HG03025 (cell line): ENCODE measurements around the gene TSC22D2.

Experiments
- ATAC-seq: cut with Tn5 transposase; IDR thresholded peaks from one replicate; pipeline ENCODE4 v1.9.1; 2021; ENCODE audit warnings: mild to moderate bottlenecking, moderate library complexity; ENCODE audit not compliant: unreplicated experiment, low FRiP score

Gene TSC22D2

DNA sequence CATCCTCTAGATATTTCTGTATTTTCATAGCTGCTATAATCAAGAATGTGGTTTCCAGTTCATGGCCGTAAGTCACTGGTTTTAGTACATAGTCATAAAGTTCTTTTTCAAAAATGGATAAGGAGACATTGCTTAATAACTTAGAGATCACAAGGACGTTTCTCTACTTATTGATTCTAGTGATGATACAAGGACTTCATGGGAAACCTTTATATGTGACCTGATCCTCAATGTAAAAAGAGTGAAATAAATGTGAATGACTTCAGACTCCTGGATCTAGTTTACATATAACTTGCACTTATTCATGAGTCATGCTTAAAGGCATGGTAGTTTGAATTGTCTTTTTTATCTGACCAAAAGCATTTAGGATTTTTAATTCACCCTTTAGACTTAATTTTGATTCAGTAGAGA is 35.2 kb downstream of the TSC22D2 start:
- ATAC-seq = no peak

DNA sequence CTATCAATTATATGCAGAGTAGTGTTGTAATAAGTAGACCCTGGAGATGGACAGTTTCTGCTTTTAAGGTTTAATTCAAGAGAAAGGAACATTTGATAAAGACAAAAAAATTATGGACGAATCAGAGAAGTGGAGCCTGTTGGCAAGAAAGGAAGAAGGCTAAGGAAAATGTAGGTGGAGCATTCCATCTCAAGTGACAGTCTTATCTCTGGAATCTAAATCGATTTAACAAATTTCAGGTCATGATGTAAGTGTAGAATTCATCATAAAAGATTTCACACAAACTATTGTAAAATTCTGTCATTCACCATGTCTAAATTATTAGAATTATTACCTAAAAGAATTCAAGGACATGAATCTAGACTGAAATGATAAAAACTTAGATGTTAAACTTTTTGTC is 36.3 kb downstream of the TSC22D2 start:
- no peak for ATAC-seq

DNA sequence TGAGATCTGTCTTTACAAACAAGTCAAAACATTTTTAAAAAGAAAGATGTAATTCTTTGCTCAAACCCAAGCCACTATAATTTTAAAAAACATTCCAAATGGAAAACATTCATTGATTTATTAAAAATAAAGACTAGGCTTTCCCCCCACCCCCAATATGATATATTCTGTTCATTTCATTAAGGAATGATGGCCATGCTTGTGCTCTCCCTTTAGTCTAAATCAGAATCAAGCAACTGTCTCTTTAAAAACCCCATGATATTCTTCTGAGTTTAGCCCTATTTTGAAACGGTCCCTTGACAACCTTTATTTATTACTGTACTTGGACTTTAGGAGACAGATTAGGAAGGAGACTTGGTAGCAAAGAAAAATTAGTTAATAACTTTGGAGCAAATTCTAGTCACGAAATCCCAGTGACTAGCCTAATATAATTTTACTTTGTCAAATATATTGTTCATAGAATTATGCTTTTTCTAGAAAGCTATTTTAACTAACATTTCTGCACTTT is 38.4 kb downstream of the TSC22D2 start:
- no peak for ATAC-seq

DNA sequence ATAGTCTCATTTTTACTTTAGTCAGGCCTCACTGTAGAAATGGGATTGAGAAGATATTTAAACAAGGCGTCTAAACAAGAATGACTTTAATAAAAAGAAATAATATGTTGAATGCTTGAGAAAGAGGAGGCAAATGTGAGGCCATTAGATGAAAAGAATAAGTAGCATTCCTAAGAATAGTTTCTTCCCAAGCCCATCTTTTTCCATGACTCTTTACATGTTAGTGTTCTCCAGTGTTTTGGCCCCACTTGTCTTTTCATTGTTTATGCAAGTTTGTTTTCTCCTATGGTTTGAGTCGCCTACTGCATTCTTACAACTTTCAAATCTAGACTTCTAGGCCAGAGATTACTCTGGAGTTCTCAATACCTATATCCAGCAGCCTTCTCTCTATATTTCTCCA is 39.0 kb downstream of the TSC22D2 start:
- ATAC-seq = no peak

DNA sequence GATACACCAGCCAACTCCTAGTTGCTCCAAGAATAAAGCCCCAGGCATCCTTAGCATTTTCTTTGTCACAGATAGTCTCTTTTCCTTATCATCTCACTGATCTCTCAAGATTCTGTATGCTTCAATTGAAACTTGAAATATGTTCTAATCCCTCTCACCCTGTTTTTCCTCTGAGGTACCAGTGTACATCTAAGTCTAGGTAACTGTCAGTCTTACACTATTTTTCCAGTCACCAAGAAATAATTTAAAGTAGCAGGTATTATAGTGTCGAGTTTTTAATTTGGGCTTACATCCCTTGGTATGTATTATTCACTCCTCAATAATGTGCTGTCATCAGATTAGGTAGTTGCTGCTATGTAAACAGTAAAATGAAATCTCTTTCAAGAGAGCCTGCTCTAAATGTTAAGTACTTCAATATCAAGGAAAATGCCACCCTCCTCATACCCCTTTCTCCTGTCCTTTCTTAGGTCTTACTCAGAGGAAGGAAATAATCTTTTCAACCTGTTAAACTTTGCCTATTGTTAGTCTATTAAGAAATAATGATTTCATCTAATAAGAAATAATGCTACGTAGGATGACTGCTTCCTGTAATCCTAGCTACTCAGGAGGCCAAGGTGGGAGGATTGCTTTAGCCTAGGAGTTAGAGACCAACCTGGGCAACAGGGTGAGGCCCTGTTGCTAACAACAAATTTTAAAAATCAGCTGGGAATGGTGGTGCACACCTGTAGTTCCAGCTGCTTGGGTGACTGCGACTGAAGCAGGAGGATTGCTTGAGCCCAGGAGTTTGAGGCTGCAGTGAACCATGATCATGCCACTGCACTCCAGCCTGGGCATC is 39.8 kb downstream of the TSC22D2 start:
- ATAC-seq = no peak

DNA sequence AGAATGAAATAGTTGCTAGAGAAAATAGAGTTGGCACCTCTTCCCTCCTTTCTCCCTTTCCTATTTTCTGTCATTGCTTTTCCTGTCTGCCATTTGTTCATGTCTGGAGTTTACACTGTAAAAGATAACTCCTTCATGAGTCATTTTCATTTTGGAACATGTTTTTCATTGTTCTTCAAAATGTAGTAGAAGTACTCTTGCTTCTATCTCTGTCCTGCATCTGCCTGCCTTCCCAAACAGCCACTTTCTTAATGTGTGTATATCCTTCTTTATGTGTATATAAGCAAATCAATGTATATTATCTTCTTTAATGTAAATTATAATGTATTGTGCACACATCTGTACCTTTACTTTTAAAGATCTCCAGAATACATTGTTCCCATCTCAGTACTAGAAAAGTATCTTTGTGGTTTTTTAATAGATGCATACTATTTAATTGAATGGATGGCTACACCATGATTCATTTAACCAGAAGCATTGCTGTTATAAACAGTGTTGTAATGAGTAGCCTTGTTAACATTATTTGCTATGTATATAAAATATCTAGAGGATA is 41.1 kb downstream of the TSC22D2 start:
- no peak for ATAC-seq

DNA sequence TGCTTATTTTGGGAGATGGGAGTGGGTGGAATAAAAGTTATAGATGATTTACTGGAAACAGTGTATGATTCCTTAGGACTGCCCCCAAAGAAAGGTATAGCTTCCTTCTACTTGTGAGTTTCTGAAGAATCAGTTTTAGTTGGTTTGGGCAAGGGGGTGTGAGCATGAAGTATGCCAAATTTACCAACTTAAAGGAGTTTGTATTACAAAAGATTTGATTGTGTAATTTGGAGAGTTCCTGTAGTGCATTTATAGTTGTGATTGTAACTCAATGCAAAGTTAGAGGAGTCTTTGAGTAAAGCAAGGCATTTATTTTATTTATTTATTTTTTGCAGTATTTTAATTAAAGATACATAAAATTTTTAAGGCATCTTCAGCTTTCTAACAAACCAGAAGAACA is 42.8 kb downstream of the TSC22D2 start:
- no peak for ATAC-seq

DNA sequence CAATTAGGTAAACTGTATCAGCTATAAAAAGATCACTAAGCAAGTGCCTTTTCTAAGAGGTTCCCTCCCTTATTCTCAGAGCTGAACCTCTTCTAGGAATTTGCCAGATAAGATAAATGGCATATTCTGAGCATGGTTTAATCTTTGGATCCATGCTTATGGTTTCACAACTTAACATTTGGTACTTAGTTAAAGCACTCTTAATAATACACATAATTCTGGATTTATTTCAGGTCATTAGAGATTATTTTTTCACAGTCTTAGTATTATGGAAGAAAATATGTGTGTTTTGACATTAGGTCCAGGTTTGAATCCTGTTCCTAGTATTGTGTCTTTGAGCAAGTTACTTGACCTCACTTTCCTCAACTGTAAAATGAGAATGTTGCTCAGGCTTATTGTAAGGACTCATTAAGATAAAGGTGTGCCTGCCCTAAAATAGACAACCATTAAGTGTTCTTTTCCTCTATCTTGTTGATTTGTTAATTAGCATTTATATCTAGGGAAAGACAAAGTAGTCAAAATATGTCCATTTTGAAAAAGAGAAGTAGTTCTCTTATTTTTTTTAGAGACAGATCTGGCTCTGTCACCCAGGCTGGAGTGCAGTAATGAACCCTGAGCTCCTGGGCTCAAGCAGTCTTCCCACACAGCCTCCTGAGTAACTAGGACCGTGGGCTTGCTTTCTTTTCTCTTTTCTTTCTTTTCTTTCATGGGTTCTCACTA is 43.4 kb downstream of the TSC22D2 start:
- no peak for ATAC-seq

DNA sequence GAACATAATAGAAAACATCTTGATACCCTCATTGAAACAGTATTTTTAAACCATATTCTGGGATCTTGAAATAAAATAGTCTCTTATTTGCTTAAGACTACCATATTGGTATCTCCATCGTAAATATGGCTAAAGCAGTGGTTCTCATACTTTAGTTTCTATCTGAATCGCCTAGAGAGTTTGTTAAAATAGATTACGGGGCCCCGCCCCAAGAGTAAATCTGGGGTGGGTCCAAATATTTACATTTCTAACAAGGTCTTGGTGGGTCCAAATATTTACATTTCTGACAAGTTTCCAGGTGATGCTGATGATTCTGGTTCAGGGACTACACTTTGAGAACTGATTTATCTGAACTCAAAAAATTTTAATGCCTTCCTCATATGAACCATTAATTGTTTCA is 45.3 kb downstream of the TSC22D2 start:
- no peak for ATAC-seq

DNA sequence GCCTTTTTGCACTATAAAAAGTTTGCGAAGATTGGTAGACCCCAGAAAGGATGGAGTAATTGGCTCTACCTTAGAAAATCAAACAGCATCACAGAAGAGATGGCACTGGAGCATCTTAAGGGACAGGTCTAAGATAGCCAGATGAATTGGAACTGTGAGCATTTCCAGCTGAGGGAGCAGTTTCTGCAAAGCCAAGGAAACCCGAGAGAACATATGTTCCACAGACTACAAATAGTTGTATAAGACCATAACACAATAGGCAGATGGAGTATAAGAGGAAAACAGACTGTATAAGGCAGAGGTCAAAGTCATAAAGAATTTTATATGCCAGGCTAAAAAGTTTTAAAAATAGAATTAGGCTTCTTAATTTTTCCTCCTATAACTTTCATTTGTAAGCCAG is 46.0 kb downstream of the TSC22D2 start:
- no peak for ATAC-seq

DNA sequence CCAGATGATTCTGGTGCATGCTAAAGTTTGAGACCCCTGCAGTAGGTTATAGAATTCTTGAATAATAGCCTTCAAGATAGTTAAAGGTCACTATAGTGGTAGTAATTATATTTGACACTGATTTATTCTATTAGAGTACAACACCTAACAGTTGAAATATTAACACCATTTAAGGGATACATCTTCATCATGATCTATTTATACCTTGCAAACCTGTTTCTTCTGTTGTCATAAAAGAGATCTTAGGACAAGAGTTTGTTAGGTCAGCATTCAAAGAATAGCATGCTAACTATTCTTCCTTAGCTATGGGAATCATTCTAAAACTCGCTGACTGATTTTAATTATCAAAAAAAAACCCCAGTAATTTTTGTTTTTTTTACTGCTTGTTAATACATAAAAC is 46.5 kb downstream of the TSC22D2 start:
- ATAC-seq = no peak

DNA sequence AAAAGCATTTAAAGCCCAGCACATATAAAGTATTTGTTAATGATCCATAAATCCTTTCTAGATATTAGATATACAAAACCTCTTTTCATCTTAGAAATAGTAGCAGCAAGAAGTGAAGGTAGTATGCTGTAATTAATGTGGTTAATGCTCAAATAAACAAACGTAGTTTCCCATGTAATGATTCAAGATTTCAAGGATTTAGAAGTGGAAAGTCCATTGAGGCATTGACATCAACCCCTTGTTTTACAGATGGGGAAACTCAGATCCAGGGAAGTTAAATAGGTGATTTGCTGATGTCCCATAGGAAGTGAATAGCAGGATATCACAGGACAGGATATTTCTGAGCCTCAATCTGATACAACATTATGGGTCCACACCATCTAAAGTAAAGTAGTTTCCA is 47.2 kb downstream of the TSC22D2 start:
- no peak for ATAC-seq

DNA sequence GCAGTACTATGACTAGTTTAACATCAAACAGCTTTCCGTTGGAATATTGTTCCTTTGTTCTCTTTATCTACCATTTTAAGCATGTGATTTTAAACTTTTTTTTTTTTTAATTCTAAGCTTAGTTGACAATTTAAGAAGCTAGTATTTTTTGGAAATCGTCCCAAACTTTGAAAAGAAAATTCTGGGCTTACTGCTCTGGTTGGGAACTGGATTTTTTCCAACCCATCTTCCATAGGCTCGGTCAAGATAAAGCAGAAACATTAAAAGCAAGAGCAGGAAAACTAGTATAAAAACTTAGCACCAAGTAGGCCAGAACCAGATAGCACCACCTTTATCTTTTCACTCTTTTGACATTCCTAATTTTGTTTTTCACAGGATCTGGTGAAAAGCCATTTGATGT is 49.9 kb downstream of the TSC22D2 start:
- no peak for ATAC-seq

DNA sequence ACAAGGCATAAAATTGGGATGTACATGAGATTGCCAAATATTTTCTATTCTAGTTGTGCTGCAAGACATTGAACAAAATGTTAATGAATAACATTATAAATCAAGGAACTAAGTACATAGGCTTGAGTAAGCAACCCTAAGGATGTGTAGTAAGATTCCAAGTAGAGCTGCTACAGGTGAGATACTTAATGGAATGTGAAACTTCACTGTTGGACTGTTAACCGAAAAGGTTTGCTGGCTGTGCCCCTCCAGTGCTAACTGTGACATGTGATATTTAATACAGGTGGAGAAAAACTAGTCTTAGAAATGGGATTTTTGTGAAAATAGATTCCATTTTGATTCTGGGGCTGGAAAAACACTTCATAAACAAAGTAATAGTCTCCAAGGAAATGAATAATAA is 52.4 kb downstream of the TSC22D2 start:
- no peak for ATAC-seq

DNA sequence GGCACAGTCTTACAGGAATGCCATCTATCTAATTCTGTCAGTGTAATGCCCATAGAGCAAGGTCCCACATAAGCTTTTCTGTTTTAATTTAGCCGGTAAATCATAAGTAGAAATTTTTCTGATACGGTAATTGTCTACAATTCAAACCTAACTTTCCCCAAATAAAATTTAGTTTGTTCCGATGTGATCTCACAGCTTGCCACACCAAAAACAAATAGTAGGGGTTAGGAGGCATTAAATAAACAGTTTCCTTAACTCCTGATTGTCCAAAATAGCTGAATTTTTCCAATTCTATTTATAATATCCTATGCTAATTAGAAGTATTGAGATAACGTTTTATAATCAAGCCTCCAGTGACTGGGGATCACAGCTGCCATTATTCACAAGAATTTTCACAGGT is 53.3 kb downstream of the TSC22D2 start:
- ATAC-seq = no peak

DNA sequence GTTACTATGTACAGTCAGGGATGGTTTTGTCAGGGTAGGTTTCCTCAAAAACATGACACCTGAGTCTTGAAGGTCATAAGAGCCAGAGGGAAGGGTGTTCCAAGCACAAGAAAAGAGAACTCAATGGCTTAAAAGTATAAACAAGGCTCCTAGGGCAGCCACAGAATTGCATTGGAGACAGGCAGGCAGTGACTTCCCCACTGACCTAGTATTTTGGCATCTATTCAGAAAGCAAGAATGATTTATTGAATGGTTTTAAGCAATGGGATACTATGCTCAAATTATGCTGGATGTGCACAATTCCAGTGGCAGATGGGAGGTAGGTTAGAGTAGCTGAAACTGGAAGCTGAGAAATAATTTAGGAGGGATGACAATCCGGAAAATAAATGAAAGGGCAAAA is 54.0 kb downstream of the TSC22D2 start:
- no peak for ATAC-seq

DNA sequence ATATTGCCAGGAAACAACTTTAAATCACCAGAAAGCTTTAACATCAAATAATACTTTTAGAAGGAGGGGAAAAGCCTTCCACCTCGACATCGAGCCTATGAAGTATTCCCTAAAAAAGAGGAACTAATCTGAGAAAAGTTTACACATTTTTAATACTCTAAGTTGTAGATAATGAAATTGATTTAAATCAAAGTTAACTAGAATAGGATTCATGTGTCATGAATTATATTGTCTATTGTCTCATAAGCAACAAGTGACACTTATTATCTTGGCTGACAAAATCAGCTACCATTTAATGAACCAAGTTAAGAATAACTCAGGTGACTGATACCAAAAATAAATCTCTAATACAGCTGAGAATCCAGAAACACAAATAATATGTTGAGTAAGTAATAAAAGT is 56.6 kb downstream of the TSC22D2 start:
- ATAC-seq = no peak

DNA sequence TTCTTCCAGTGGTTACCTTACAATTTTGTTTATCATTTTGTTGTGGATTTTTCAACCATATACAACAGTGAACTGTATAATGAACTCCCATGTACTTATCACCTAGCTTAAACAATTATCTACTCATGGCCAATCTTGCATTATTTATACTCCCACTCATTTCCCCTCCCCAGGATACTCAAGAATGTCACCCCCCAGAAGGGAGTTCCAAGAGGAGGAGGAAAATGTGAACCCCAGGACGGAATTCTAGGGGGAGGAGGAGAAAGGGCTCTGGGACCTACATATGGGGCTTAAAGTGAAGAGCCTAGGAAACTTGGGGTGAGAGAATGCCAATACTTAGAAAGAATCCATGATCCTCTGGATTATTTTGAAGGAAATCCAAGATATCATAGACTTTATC is 59.3 kb downstream of the TSC22D2 start:
- no peak for ATAC-seq

DNA sequence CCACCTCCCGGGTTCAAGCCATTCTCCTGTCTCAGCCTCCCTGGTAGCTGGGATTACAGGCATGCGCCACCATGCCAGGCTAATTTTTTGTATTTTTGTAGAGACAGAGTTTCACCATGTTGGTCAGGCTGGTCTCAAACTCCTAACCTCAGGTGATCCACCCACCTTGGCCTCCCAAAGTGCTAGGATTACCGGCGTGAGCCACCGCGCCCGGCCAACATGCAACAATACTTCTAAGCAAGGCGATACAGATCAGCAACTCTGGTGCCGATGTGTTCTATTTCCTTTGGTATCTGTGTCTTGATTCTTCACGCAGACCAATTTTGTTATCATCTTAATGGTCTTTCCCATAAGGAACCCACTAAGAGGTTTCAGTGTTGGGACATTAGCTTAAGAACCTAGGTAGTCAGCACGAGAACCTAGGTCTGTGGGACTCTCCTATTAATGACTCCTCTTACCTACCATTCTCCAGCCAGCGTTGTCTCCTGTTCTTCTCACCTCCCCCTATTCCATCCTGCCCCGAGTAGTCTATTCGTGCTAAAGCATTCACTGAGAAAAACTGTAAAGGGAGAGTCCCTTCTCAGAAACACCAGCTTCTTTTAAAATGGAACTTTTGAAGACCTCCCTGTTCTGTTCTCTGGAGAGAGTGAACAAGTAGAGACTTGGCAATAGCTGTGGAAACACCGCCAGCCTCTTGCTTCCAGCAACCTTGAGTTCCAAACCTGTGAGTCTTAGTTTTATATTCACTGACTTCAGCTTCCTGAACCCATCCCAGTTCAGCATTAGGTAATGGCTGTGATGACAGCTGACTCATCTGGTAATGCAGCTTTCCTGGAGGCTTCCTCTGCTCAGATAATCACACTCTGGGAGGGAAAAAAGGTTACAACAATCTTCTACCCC is 61.2 kb downstream of the TSC22D2 start:
- no peak for ATAC-seq

DNA sequence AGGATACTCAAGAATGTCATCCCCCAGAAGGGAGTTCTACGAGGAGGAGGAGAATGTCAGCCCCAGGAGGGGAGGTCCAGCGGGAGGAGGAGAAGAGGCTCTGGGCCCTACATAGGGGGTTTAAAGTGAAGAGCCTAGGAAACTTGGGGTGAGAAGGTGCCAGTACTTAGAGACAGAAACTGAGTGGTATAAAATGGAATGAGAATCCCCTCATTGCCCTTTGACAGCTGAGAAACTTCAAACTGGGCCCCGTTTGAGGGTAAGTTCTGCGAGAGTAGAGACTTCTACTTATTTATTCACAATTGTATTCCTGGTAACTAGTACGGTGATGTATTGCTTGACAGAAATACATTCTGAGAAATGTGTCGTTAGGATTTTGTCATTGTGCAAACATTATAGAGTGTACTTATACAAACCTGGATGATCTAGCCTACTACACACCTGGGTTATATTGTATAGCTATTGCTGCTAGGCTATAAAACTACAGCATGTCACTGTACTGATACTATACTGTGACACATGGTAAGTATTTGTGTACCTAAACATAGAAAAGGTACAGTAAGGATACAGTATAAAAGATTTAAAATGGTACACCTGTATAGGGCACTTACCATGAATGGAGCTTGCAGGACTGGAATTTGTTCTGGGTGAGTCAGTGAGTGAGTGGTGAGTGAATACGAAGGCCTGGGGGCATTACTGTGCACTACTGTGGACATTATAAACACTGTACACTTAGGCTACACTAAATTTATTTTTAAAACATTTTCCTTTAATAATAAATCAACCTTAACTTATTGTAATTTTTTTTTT is 62.0 kb downstream of the TSC22D2 start:
- ATAC-seq = no peak
